COLO668 (cell line): ENCODE results near the gene NIPAL4.

Experiments
- DNase-seq: peaks from one replicate; lab custom pipeline; 2025; ENCODE audit not compliant: unreplicated experiment; lab: John Stamatoyannopoulos, UW

The NIPAL4 gene

DNA sequence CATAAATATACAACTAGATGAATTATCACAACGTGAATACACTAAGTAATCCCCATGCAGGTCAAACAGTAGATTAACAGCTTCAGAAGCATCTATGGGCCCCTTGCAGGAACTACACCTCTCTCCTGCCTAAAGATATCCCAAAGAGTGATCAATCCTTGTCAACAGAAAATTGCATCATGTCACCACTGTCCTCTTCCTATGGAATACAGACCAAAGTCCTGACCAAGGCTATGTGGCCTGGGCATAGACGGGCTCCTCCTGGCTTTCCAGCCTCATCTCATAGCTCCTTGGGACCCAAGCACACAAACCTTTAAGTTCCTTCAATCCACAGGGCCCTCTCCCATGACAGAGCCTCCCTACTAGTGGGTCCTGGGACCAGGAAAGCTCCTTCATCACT, 25.3 kb downstream of the NIPAL4 start:
- no peak for DNase-seq

DNA sequence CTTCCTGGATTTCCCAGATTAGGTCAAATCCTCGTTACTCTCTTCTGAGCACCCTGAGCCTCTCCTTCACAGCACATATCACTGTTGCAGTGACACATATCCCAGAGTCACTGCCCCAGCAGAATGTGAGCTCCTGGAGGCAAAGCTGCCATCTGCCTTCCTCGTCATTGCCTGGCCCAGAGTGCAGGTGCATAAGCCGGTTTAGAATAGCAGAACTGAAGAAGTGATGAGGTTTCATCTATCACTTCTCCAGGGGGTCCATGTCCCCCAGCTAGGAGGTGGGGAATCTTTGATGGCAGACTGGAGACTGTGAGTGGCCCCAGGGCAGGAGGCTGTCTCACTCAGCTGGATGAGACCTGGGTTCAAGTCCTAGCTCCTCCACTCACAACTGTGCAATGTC, 25.8 kb downstream of the NIPAL4 start:
- no peak for DNase-seq

DNA sequence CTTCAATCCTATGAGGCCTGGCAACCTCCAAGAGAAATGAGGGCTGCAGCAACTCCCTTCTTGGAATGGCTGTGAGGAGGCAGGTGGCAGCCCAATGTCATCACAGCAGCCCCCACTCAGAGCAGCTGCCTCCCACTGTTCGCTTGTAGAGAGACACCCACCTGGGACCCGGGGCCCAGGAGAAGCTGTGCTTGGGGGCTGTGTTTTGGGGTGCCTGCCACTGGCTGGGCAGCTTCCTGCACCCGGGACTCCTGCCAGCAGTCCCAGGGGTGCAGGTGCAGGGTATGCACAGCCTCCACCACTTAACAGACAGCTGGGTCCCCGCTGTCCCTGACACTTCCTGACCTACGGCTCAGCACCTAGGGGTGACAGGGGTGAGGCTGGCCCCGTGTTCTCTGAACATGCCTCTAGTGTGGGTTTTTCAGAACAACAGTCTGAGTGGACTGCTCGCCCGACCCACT, 26.2 kb downstream of the NIPAL4 start:
- DNase-seq = no peak

DNA sequence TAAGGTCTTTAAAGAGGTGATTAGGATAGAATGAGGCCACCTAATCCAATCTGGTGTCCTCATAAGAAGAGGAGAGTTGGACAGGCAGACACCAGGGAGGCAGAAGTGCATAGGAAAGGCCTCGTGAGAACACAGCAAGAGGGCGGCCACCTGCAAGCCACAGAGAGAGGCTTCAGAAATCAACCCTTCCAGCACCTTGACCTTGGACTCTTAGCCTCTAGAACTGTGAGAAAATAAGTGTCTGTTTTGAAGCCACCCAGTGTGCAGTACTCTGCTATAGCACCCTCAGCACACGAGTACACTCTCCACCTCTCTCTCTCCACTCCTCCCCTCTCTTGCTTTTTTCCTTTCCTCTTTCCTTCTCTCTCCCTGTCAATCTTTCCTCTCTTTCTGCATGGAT, 26.8 kb downstream of the NIPAL4 start:
- no peak for DNase-seq

DNA sequence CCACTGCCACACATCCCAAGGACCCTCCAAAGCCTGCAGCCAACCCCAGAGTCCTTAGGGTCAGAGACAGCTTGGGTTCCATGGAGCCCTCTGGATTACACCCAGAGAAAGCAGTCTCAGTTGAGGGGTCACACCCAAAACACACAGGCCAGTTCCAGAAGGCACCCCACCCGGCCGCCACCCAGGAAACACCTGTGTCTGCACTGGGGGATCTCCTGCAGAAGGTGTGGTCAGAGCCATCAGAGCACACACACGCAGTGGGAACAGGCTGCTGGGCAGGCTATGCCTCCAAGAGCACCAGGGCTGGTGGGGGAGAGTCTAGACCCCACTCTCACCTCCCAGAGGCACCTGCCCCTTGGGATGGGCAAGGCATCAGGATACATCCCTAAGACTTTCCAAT, 27.3 kb downstream of the NIPAL4 start:
- no peak for DNase-seq

DNA sequence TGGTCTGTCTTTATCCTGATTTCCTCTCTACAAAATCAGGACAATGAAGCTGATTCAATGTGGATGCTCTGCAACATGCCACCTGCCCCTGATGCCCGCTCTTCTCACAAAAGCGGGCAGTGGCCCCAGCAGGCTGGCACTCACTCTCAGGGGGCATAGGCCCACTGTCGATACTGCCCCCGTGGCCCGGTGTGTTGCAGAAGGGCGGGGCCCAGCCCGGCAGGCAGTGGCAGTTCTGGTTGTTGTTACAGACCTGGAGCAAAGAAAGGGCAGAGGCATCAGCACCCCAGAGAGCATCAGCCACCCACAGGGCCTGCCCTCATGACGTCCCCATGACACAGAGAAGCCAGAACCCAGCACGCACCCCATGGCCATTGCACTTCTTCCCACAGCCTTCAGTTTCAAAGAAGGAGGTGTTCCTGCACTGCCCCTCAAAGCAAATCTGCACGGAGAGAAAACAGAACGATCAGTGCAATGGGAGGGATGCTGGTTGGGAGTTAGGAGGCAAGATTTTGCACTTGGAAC, 31.5 kb downstream of the NIPAL4 start:
- DNase-seq = no peak

DNA sequence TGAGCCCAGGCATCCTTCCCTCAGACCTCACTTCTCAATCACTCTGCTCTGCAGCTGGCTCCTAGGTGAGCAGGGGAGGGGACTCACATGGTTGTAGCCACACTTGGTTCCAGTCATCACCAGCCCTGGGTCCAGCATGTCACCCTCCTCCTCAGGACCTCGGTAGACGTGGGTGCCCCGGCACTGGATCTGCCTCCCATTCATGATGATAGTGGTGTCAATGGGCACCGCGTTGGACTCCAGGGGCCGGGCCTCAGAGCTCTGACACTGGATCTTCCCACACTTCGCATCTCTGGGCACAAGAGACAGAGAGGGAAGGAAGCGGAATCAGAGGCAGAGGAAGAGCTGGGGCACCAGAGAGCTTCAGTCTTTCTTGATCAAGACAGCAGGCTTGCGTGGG, 32.9 kb downstream of the NIPAL4 start:
- no peak for DNase-seq

DNA sequence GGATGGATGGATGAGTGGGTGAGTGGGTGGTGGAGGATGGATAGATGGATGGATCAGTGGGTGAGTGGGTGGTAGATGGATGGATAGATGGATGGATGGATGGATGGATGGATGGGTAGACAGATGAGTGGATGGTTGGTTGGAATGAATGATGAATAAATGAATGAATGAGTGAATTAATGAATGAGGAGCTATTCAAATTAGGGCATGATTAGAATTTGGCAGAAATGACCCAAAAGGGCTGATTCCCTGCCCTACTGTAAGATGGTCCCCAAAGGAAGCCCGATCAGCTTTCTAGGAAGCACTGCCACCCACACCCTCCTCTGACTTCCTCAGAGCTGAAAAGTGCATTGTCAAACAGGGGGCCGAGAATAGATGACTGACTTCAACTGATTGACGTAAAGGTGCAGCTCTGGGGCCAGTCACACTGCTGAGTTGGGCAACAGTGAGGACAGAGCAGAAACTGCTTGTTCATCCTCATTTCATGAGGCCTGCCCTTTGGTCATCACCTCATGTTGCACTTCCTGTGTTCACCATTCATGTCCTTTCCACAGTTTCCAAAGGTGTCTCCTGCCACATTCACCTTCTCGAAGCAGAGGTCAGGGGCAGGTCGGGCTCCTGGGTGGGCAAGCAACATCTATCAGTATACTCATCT, 34.3 kb downstream of the NIPAL4 start:
- DNase-seq = no peak

DNA sequence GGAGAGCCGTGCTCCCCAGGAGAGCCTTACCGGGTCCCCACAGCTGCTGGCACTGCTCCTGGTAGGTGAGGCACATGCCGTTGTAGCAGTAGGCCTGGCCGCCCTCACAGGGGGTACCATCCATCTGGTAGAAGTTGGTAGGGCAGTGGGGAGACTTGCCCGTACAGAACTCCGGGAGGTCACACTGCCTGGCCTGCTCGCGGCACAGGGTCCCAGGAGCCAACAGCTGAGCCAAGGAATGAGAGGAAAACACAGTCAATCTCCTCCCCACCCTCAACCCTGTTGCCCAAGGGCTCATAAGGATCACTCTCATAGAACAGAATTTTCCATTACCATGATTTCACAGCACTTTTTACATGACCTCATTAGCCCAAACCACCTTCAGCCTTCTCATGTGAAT, 36.9 kb downstream of the NIPAL4 start:
- no peak for DNase-seq

DNA sequence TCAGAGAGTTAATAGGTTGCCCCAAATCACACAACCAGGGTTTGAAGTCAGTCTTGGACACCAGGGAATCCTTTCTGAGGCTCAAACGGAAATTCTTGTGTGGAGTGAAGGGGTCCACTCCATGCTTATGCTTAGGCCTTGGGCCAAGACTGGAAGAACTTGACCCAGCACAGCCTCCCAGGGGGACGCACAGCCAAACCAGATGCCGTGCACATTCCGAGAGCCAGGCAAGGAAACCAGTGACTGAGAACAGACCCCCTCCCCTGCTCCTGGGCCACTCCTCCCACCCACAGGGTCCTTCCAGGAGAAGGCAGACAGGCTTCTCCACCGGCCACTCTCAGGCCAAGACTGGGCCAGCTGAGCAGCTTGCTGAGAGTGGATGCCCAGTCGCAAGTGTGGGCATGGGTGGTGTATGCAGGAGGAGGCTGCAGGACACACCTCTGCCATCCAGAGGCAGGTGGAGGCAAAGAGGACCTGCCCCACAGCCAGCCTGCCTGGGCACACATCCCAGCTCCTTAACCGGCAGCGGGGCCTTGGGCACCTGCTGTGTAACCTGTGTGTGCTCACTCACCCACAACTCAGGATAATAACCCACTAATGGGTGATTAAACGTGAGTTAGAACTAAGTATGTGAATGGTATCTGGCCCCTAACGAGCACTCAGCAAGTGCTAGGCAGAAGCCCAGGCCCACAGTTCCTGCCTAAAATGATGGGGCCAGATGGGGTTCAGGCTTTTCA, 38.0 kb downstream of the NIPAL4 start:
- DNase-seq = no peak

DNA sequence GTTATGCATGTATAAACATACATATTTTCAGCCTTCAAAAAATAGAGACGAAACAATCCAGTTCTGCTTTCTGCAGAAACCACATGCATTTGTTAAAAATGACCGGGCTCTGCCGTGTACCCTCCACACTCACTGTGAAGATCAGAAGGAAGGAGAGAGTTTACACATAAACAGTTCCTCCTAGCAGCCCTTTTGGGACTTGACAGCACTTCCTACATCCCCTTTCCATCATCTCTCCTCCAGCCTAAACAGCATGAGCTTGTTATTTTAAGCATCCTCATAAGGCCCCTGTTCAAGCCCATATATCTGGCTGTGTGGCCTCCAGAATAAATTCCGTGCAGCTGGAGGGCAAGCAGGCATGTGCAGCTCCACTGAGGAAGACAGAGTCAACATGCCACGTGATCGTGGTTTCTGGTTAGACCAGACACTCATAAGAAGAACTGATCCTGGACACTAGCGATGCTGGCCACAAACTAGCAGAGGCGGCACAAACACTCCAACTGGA, 42.2 kb downstream of the NIPAL4 start:
- DNase-seq = no peak

DNA sequence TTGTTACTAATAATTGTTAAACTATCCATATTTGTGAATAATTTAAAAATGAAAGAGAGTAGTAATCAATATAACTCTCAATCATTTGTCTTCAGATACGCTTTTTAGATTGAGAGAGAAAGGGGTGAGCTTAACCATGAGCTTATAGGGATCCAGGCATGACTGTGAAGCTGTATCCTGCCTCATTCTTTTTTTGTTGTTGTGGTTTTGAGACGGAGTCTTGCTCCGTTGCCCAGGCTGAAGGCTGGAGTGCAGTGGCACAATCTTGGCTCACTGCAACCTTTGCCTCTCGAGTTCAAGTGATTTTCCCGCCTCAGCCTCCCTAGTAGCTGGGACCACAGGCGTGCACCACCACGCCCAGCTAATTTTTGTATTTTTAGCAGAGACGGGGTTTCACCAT, 44.0 kb downstream of the NIPAL4 start:
- no peak for DNase-seq

DNA sequence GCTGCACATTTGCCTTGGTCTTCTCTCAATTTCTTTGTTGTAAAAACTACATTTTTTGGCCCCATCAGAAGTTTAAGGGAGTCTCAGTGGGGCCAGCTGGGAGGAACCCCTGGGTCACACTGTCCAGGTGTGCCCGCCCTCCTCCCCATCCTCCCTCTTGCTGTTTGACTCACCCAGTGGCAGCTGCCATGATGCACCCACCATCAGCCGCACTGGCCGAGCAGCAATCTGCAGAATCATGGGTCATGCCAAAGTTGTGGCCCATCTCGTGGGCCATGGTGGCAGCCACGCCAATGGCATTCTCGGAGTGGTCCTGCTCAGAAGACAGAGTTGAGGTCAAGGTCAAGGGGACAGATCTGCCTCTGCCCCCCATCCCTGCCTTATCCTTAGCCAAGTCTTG, 45.5 kb downstream of the NIPAL4 start:
- no peak for DNase-seq

DNA sequence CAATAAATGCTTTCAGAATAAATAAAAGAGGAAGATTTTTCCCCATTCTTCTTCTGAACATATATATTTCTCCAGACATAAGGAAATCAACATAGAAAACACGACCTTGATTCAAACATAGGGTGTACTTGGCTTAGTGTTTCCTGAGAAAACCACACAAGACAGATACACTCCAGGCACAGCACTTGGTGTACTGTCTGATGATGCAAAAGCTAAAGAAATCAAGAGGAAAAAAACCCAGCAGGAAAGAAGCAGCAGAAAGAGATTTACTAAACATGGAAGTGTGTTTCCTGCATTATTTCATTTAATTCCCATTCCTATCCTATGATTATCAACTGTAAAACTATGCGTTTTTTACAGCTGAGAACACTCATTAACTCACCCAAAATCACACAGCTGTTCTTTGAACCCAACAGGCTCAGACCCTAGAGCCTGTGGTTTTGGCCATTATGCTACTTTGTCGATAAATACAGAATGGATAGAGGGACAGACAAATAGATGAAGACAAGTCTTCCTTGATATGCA, 46.1 kb downstream of the NIPAL4 start:
- DNase-seq = no peak

DNA sequence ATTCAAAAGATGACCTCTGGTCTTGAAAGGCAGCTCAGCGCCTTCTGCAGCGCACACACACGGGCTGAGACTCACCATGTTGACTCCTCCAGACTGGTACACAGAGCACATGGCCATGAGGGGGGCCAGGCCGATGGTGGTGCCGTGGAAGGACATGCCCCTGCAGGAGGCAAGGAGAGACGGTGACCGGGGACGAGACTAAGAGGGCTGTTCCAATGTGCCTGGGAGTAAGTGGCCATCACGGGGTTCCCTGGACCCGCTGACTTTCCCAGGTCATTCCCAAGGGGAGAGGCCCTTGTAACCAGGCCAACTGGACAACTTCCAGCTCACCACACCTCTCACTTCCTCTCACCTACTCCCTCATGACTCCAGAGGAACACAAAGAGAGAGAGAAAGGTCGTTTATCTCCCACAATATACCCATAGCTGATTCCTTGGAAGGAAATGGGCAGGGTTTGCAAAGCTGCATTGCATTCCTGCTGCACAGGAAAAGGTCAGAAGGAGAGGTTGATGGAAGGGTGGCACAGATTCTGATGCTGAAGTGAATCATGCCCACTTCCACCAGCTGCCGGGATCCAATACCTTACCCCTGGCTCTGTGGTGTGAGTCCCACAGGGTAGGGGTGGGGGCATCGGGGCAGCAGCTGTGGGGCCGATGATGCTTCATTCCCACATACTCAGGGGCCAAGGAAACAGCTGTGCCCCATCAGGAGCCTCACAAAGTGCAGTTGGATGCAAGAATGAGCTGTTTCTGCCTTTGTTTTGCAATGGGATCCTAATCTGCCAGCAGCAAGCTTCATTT, 47.2 kb downstream of the NIPAL4 start:
- DNase-seq = no peak

DNA sequence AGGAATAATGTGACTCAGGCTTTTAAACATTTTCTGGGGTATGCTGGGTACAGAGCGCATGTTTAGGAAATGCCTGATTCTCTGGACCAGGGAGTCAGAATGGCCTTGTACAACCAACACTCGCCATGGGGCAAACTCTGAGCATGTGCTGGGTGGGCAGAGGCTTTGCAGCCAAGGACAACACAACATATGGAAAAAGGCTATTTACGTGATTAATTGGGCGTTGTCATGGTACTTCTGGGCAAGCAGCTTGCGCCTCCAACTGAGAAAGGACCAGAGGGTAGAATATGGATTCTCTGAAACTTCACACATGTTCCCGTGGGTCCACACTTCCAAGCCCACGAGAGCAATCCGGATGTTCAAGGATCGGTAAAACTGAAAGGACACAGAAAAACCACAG, 49.1 kb downstream of the NIPAL4 start:
- DNase-seq = no peak

DNA sequence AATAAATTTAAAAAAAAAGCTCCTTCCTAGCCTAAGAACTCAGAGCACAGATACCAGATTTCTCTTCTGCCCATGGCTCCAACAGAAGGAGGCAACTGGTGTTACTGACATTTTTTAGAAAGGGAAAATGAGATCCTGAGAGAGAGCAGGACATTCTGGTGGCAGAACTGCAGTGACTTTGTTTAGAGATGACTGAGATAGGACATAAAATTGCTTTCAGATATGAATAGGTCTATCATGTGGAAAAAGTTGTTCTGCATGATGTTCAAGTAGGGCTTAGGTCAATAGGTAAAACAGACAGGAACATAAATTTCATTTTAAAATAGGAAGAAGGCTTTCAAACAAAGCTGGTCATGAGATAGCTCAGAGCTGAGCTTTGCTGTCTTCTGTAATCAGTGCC, 49.6 kb downstream of the NIPAL4 start:
- DNase-seq = no peak

DNA sequence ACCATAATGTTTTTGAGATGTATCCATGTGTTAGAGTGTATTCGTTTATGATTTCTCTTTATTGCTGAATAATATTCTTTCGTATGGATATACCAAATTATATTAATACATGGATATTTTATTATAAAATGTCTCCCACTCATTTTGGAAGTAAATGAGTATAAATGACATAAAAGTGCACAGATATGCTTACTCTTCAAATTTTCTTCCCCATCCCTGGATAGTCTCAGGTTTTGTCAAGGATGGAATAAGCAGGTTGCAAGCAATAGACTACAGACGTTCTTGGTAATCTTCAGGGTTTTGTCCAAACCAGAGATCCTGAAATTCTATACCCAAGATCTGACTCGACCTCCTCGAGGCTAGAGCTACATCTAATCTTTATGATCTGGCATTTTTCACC, 50.7 kb downstream of the NIPAL4 start:
- no peak for DNase-seq

DNA sequence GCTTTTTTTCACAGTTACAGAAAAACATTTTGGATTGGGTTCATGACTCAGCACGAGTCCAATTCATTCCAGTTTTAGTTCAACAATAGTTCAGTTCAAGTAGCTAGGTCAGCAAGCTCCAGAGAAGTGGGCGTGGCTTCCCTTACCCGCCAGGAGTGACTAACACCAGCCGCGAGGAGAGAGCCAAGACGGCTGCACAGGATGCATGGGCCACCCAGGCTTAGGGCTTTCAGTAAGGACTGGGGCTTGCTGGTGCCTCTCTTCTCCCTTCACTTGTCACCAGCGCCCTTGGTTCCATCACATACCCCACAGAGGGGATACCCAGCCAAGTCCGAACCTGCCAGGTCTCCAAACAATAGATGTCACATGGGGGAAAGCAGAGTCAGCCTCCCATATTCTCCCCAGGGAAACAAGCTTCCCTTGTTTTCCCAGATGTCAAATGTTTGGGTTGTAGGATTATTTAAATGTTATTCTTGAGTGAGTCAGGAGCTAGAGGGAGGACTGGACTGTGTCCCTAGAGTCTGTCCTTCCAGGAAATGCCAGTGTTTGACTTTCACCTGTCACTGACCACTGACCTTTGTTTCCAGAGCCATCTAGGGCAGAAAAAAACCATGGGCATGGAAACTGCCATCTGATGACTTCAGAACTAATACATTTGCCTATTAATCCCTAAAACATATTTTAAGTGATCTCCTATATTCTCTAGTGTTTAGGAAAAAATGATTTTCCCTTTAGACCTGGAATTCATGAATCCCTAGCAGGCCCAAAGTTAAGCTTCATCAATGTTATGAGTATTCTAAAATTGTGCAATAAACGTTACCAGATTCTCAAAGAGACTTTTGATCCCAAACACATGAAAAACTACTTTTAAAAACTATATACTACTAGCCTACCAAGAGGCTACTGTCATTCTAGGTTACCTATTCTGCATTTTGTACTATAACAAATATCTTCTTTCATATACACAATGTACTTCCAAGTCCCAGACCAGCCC, 51.9 kb downstream of the NIPAL4 start:
- DNase-seq = peak; percentile 5

DNA sequence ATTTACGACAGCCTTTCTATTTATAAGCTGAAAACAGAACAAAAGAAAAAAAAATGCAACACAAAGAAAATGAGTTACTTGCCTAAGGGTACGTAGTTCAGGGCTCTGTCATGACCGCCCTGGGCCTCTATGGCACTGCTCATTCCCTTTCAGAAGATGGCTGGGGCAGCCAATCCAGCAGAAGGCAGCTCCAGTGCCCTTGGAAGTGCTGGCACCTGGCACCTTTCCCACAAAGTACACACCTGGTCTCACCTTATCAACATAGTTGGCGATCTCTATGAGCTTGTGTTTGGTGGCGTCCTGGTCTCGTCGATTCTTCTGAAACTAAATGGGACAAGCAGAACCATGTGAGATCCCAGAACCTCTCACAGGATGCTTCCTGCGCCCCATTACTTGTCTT, 53.2 kb downstream of the NIPAL4 start:
- no peak for DNase-seq
